Kasumi-1 (cell line): ENCODE results near the gene OOSP4B.
"Not testable (repeated sequence)": the region's sequence is repeated elsewhere in the genome, so short reads cannot be mapped to it uniquely, and the experiment has no call there.

Experiments used
- DNase-seq, 2 experiments: peaks; one replicate each; lab custom pipeline; 2025; lab: John Stamatoyannopoulos, UW

The OOSP4B gene

DNA sequence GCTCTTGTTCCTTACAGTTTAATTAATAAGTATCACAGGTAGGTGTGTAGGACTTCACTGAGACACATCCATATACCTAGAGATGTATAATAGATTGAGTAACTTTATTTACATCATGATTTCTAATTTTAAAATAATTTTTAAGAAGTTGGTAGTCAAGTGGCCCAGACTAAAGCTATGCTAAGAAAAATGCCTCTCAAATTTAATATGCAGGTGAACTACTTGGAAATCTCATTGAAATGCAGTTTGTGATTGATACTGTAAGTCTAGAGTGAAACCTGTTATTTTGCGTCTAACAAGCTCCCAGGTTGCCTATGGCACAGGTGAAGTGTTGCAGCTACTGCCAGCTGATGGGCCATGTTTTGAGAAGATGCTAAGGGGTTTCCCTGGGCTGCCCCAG is at the start of gene OOSP4B:
TSS of gene OOSP4B (plus strand) at position 301 of the 400 bp plus-strand sequence.
- no peak for DNase-seq

- no peak for DNase-seq
Measured at GRCh38 chr11:59967677-59968394, 49.1 kb upstream of the OOSP4B start.

DNA sequence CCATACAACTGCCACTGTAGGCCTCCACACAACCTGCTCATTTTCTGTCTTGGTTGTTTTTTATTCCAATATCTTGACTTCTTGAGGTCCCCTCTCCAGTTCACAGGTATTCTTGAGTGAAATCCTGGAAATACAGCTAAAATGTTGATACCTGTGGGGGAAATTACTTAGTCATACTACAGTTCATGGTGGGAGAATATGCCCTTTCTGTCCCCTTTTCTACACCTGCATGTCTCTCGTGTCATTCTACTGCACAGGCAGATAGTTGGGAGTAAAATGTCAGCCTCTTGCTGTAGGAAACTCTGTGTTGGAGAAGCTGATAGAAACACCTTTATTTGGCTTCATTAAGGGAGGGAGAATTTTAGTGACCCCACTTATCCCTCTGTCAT is 48.6 kb upstream of the OOSP4B start:
- DNase-seq, result no peak

DNA sequence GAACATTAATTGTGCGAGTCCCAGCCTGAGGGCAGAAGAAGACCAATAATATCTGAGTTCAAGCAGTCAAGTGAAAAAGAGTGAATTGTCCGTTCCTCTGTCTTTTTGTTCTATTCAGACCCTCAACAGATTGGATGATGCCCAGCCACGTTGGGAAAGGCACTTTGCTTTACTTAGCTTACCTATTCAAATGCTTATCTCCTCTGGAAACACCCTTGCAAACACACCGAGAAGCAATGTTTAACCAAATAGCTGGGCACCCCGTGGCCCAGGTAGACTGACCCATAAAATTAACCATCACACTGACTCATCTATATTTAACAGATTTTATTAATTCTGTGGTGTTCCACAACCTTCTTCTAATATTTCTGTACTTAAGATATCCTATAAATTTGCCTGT is 43.9 kb upstream of the OOSP4B start:
- no peak for DNase-seq

- no peak for DNase-seq
Measured at GRCh38 chr11:59981106-59981770, 35.7 kb upstream of the OOSP4B start.

- not testable (repeated sequence) for DNase-seq
Measured at GRCh38 chr11:59982037-59982436, 34.9 kb upstream of the OOSP4B start.

GRCh38 chr11:59983212-59983611 is 33.8 kb upstream of the OOSP4B start:
- no peak for DNase-seq

DNA sequence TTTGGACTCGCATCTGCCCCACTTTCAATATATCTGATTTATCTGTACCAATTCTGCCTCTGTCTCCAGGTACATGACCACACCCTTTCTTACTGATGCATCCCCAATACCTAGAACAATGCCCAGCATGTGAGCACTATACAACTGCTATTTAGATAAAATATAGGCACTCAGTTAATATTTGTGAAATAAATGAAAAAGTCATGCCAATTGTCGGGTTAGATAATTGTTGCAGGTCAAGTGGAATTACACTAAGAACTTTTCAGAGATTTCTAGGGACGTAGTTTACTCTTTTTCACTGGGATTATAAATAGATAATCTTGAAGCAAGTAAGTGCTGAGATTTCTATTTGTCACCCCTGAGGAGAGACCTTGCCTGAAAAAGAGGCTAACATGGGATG is 32.6 kb upstream of the OOSP4B start:
- DNase-seq, result no peak

- no peak for DNase-seq
Measured at GRCh38 chr11:59990421-59990820, 26.6 kb upstream of the OOSP4B start.

GRCh38 chr11:59992425-59992824 is 24.6 kb upstream of the OOSP4B start:
- DNase-seq, result peak; percentile 77 to 81

DNA sequence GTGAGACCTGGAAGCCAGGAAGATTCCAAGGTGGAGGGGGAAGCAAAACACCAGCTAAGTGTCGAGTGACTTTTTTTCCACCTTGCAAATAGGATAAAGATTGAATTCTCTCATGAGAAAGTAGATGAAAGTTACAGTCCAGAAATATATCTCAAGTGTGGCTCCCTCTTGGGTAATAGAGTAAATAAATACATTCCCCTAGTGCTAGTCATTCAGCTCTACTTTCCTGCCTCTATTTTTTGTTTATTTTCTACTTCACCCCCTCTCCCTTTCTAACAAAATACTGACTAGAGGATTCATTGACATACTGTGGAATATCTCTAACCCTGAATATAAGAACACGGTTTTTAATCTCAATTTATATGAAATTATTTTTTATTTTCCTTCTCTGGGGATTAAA is 19.2 kb upstream of the OOSP4B start:
- no peak for DNase-seq

GRCh38 chr11:59999691-60000090 is 17.3 kb upstream of the OOSP4B start:
- no peak for DNase-seq

- DNase-seq, result no peak
Measured at GRCh38 chr11:60003729-60004128, 13.3 kb upstream of the OOSP4B start.

- DNase-seq, result no peak
Measured at GRCh38 chr11:60005360-60005759, 11.6 kb upstream of the OOSP4B start.

GRCh38 chr11:60018058-60018457 is 1.1 kb downstream of the OOSP4B start:
- no peak for DNase-seq

GRCh38 chr11:60020376-60020775 is 3.4 kb downstream of the OOSP4B start:
- not testable (repeated sequence) for DNase-seq

GRCh38 chr11:60029015-60029632 is 12.1 kb downstream of the OOSP4B start:
- DNase-seq, result no peak

DNA sequence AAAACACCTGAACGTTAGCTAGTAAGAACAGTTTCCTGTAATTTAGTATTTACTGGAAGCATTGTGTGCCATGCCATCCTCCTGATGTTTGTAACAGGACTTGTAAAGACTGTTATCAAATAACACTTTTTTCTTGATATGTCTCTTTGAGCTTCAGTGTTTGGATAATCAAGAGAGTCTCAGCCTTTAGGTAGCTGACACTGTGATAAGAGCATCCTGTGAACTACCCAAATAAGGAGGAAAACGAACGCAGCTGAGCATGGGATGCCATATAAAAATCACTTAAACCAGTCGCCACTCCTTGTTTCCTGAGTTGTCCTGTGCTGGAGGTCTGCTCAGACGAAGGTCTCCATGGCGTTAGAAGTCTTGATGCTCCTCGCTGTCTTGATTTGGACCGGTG is 23.1 kb downstream of the OOSP4B start, which contains the start of gene OOSP2:
TSS of gene OOSP2 (plus strand) at position 301 of the 400 bp plus-strand sequence. CDS start at position 352, 51 bp downstream.
- no peak for DNase-seq

- DNase-seq, result not testable (repeated sequence)
Measured at GRCh38 chr11:60050422-60050821, 33.4 kb downstream of the OOSP4B start.

DNA sequence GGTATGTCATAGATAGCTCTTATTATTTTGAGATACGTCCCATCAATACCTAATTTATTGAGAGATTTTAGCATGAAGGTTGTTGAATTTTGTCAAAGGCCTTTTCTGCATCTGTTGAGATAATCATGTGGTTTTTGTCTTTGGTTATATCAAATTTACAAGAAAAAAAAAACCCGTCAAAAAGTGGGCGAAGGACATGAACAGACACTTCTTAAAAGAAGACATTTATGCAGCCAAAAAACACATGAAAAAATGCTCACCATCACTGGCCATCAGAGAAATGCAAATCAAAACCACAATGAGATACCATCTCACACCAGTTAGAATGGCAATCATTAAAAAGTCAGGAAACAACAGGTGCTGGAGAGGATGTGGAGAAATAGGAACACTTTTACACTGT is 33.9 kb downstream of the OOSP4B start:
- not testable (repeated sequence) for DNase-seq

DNA sequence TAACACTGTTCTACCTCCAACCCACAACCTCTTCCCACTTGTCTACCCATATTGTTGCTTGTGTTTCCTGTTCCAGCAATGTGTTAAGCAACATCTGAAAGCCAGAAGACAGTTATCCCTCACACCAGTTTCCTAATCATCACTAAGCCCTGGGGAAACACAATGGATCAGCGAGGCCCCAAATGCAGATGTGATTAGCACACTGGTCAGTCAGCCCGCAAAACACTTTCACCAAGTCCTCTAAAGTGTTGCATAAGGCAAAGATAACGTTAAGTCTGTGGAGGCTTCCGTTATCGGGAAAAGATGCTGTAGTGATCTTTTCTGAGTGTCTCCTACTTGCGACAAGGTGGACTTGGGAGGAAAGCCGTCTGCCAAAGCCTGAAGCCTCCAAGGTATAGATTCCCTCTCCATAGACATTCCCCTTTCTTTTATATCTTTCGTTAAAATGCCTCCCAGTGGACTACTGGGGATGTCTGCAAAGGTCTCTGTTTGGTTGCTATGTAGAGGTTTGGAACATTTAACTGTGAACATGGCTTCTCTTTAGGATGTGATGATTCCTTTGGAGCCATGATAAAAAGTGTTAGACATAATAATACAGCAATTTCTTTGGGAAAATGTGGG is 39.5 kb downstream of the OOSP4B start, which contains the start of gene MS4A3:
TSS of gene MS4A3 (plus strand) at position 317 of the 621 bp plus-strand sequence. CDS start 4,496 bp downstream, outside the sequence.
- DNase-seq, result peak; percentile 59 to 65

GRCh38 chr11:60059052-60059451 is 42.1 kb downstream of the OOSP4B start:
- no peak for DNase-seq
